Brain microvascular endothelial cell (primary cell): ENCODE data around the gene HSPB9.

Experiments used
- DNase-seq: peaks from one replicate; pipeline ENCODE4 v3.0.0-alpha.2; 2020
- H3K27ac ChIP-seq: fragments of 250-450 bp; sonication (Bioruptor Pico); 2 replicates; pipeline ENCODE4 v1.5.1; 2020; ENCODE audit warnings: mild to moderate bottlenecking, moderate library complexity
- H3K27me3 ChIP-seq: fragments of 250-450 bp; sonication (Bioruptor Pico); replicated peaks from 2 replicates; pipeline ENCODE4 v1.5.1; 2020; ENCODE audit warnings: mild to moderate bottlenecking
- H3K36me3 ChIP-seq: fragments of 250-450 bp; sonication (Bioruptor Pico); replicated peaks from 2 replicates; pipeline ENCODE4 v1.5.1; 2020; ENCODE audit warnings: mild to moderate bottlenecking
- H3K4me3 ChIP-seq: 2 replicates; pipeline ENCODE4 v1.5.1; 2011; ENCODE audit warnings: low read depth, mild to moderate bottlenecking, control low read depth, low read length, moderate library complexity
- in situ Hi-C: cut with HindIII; loops from 2 replicates; pipeline ENCODE4 v1.10.0; 2017; ENCODE audit warnings: low sequenced_read_pairs, low pct_ligation_motif_present
- TF ChIP-seq, protein P1 (sequence below): IDR thresholded peaks from 2 replicates; pipeline ENCODE4 v1.5.1; 2011; ENCODE audit warnings: low read depth, mild to moderate bottlenecking, moderate library complexity, low read length, control low read depth, inconsistent platforms; ENCODE audit errors: missing control alignments

Gene HSPB9

DNA sequence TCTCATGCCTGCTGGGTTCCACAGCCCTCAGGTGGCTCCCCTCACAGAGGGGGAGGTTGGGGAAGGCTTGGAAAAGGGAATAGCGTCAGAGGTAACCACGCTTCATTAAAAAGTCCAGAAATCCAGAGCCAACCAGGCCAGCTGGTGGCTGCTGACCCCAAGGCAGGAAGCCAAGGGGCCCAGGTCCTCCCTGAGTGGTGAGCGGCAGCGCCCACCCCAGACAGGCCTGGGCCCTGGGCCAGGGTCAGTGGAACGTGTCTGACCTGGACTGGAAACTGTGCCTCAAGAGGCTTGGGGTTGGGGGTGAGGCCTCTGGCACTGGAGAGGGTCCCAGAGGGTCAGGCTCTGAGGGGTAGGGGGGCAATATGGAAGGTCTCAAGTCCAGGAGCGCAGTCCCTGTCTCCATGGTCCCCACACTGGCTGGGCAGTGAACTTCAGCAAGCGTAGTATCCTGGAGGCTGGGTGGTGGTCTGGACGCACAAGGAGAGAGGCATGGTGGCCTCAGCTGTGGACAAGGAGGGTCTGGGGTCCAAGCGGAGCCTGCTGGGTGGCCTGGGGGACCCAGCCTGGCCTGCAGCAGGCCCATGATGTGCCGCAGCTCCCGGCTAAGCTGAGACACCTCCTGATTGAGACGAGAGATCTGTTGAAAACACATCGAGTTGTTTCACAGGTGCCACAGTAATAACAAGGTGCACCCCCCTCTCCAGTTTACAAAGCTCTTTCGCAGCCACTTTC is 37.4 kb downstream of the HSPB9 start:
- TF ChIP-seq, protein P1, sequence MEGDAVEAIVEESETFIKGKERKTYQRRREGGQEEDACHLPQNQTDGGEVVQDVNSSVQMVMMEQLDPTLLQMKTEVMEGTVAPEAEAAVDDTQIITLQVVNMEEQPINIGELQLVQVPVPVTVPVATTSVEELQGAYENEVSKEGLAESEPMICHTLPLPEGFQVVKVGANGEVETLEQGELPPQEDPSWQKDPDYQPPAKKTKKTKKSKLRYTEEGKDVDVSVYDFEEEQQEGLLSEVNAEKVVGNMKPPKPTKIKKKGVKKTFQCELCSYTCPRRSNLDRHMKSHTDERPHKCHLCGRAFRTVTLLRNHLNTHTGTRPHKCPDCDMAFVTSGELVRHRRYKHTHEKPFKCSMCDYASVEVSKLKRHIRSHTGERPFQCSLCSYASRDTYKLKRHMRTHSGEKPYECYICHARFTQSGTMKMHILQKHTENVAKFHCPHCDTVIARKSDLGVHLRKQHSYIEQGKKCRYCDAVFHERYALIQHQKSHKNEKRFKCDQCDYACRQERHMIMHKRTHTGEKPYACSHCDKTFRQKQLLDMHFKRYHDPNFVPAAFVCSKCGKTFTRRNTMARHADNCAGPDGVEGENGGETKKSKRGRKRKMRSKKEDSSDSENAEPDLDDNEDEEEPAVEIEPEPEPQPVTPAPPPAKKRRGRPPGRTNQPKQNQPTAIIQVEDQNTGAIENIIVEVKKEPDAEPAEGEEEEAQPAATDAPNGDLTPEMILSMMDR, result no peak
- Histone ChIP-seq H3K36me3 (no peaks in the 10 kb centered on the region), H3K27ac (no peak overlapping the region), H3K27me3 (no peaks in the 10 kb centered on the region), H3K4me3 (no peak overlapping the region)
- in situ Hi-C loops, result no loop called here
- DNase-seq, result no peak

DNA sequence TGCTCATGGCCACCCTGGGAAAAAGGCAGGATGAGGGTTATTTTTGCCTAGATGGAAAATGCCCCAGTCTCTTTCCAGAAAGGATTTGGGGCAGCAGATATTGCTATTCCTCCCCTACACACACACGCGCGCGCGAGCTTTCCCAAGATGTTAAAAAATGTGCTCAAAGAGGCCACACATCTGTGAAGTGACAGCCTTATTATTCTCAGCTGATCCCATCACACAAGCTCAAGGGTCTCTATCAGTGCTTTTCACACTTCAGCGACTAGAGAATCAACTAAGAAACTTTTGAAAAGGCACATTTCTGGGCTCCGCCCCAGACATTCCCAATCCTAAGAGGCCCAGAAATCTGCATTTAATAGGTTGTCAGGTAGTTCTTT is 37.9 kb downstream of the HSPB9 start:
- Histone ChIP-seq H3K4me3 (no peak overlapping the region), H3K27ac (no peak overlapping the region), H3K36me3 (no peaks in the 10 kb centered on the region), H3K27me3 (no peaks in the 10 kb centered on the region)
- no peak for DNase-seq
- in situ Hi-C loops, result no loop called here
- TF ChIP-seq, protein P1, result no peak

DNA sequence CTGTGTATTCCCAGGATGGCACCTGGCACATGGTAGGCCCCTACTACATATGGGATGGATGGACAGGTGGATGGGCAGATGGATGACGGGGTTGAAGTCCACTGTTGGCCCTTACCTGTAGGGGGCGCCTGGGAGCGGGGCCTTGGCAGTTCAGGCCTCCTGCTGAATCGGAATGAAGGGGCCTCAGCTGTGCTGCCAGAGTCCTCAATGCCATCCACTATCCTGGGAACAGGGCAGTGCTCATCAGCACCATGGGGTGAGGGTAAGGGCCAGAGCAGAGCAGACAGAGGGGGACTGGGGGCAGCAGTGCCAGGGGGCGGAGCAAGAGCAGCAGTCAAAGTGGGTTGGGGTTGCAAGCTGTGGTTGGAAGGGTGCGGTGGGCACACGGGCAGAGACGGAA is 40.5 kb downstream of the HSPB9 start:
- Histone ChIP-seq H3K36me3 (no peaks in the 10 kb centered on the region), H3K27me3 (no peaks in the 10 kb centered on the region), H3K4me3 (no peak overlapping the region), H3K27ac (no peak overlapping the region)
- in situ Hi-C loops, result no loop called here
- DNase-seq, result no peak
- TF ChIP-seq, protein P1, result peak; percentile 66

DNA sequence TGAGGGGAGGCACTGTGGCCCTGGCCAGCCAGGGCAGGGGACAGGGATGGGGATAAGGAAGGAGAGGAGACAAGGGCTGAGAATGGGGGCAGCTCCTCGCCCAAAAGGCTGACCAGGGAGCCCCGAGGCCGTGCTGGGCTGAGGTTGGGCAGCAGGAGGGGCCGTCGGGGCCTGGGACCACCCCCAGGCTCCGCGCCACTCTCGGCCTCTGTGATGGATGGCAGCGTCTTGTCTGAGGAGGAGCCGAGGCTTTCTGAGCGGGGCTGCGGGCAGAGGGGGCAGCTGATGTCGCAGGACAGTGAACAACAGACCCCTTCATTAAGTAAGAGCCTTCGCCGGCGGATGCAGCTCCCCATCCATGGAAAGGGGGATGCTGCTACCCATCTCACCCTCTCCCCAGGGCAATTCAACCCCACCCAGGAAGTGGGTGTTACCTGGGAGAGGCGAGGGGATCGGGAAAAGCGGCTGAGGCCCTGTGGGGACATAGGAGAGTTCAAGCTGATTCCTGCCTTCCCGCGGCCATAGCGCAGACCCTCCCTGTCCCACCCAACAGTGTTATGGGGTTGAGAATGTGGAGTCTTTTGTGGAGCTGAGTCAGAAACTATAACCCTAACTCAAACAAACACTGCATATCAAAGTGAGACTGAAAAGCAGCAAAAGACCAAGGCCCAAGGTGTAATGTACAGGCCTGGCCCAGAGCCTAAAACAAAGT is 41.2 kb downstream of the HSPB9 start:
- TF ChIP-seq, protein P1, result no peak
- Histone ChIP-seq H3K36me3 (no peaks in the 10 kb centered on the region), H3K27me3 (no peaks in the 10 kb centered on the region), H3K27ac (no peak overlapping the region), H3K4me3 (no peak overlapping the region)
- in situ Hi-C loops, result no loop called here
- no peak for DNase-seq

DNA sequence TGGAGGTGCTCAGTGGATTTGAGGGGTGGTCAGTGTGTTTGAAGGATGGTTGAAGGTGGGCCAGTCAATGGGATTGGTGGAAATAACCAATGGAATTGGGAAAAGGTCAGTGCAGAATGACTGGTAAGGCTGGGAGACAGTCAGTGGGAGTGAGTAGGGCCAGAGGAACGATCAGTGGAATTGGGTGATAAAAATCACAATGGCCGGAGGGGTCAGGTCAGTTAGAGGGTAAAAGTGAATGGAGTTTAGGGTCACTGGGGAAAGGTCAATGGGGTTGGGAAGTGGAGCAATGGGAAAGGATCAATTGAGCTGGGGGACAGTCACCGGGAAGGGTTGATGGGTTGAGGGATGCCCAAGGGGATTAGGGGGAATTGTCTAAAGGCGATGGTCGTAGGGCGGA is 43.1 kb downstream of the HSPB9 start:
- no peaks in the 10 kb centered on the region for H3K27me3 ChIP-seq
- no peaks in the 10 kb centered on the region for H3K36me3 ChIP-seq
- no peak overlapping the region for H3K4me3 ChIP-seq
- no peak overlapping the region for H3K27ac ChIP-seq
- TF ChIP-seq, protein P1, result no peak
- in situ Hi-C loops, result no loop called here
- no peak for DNase-seq
